Lower lobe of right lung (tissue), 2 donors: Measurements from ENCODE around the gene TLCD3B. TPM values are rescaled to one million over a fixed set of nuclear protein-coding genes. Genes with fewer than 3 reads are reported as not detected.

Experiments
- ATAC-seq, 2 donors: fragments of 200-7000 bp; cut with Tn5 transposase; one replicate each; pipeline ENCODE4 v1.9.1; 2020 to 2022; ENCODE audit warnings: mild to moderate bottlenecking in 2 of 2, moderate library complexity in 2 of 2
- DNase-seq: peaks from one replicate; pipeline ENCODE4 v3.0.0-alpha.2; 2020
- H3K27ac ChIP-seq: fragments of 200-600 bp; one replicate; pipeline ENCODE4 v1.8.0; 2022
- H3K27me3 ChIP-seq: fragments of 200-600 bp; one replicate; pipeline ENCODE4 v1.8.0; 2022; ENCODE audit warnings: low read depth
- H3K36me3 ChIP-seq: fragments of 200-600 bp; one replicate; pipeline ENCODE4 v1.8.0; 2022; ENCODE audit warnings: mild to moderate bottlenecking
- H3K4me1 ChIP-seq: fragments of 200-600 bp; one replicate; pipeline ENCODE4 v1.8.0; 2022
- H3K4me3 ChIP-seq: fragments of 200-600 bp; one replicate; pipeline ENCODE4 v1.8.0; 2022; ENCODE audit warnings: mild to moderate bottlenecking
- H3K9me3 ChIP-seq: fragments of 200-600 bp; one replicate; pipeline ENCODE4 v1.8.0; 2022
- CTCF ChIP-seq: fragments of 200-600 bp; IDR thresholded peaks from one replicate; pipeline ENCODE4 v1.8.0; 2022; ENCODE audit warnings: antibody characterized with exemption, mild to moderate bottlenecking
- intact Hi-C: fragments of 100-400 bp; cut with DNase I; formaldehyde crosslinking; loops from one replicate; pipeline ENCODE4 v1.11.0; 2022
- total RNA-seq: library from RNA; stranded (reverse); fragmentation: NEBNext Ultra II Directional; extraction: Animal tissue kit (Norgen Biotek cat#: 25700); gene quantifications from one replicate; pipeline ENCODE4 v1.2.1, GENCODE V29; 2021
- donor health status: DM: no; HTN: yes; CAD: no; lungs with severe emphysema.

Gene TLCD3B
- total RNA-seq, 1 donor from 2014 or later, result not detected

- Histone ChIP-seq H3K27ac (no peak overlapping the region), H3K4me3 (no peak overlapping the region), H3K4me1 (peaks cover 9% of the 10 kb centered on the region), H3K27me3 (peaks cover 60% of the 10 kb centered on the region), H3K9me3 (no peaks in the 10 kb centered on the region), H3K36me3 (no peaks in the 10 kb centered on the region)
- ATAC-seq (peak; percentile 49 to 50), DNase-seq (no peak)
- TF ChIP-seq CTCF, result peak; percentile 67
- intact Hi-C loops, result no loop called here
Measured at GRCh38 chr16:30032083-30032819, 1.2 kb upstream of the TLCD3B start.

- peaks cover 68% of the 10 kb centered on the region for H3K27me3 ChIP-seq
- no peak for TF ChIP-seq CTCF
- intact Hi-C loops, result no loop called here
Measured at GRCh38 chr16:30031477-30031918, 427 bp upstream of the TLCD3B start.

GRCh38 chr16:30030011-30030685, 923 bp downstream of the TLCD3B start:
- H3K27ac ChIP-seq, result no peak overlapping the region
- H3K4me1 ChIP-seq, result peaks cover 9% of the 10 kb centered on the region
- no peak overlapping the region for H3K4me3 ChIP-seq
- TF ChIP-seq CTCF, result no peak
- peaks cover 76% of the 10 kb centered on the region for H3K27me3 ChIP-seq
- DNase-seq (no peak), ATAC-seq (no peak)
- intact Hi-C loops, result no loop called here
- no peaks in the 10 kb centered on the region for H3K36me3 ChIP-seq
- no peaks in the 10 kb centered on the region for H3K9me3 ChIP-seq

More at GRCh38 chr16:30031477-30031918, 427 bp upstream of the TLCD3B start:
- DNase-seq (no peak), ATAC-seq (no peak)
- Histone ChIP-seq H3K9me3 (no peaks in the 10 kb centered on the region), H3K4me1 (peaks cover 9% of the 10 kb centered on the region), H3K27ac (no peak overlapping the region), H3K36me3 (no peaks in the 10 kb centered on the region), H3K4me3 (no peak overlapping the region)

- no peak overlapping the region for H3K27ac ChIP-seq
- H3K36me3 ChIP-seq, result no peaks in the 10 kb centered on the region
- peaks cover 9% of the 10 kb centered on the region for H3K4me1 ChIP-seq
- peak; percentile 5 to 33 for ATAC-seq
- intact Hi-C loops, result no loop called here
- no peak overlapping the region for H3K4me3 ChIP-seq
- no peak for TF ChIP-seq CTCF
- peaks cover 72% of the 10 kb centered on the region for H3K27me3 ChIP-seq
- DNase-seq, result no peak
- H3K9me3 ChIP-seq, result no peaks in the 10 kb centered on the region
Measured at GRCh38 chr16:30028438-30029076, 2.5 kb downstream of the TLCD3B start.

- no peak overlapping the region for H3K4me3 ChIP-seq
- peaks cover 9% of the 10 kb centered on the region for H3K4me1 ChIP-seq
- peaks cover 64% of the 10 kb centered on the region for H3K27me3 ChIP-seq
- no peak for TF ChIP-seq CTCF
- no peak for DNase-seq
- no peaks in the 10 kb centered on the region for H3K9me3 ChIP-seq
- ATAC-seq, result no peak
- intact Hi-C loops, result no loop called here
- no peaks in the 10 kb centered on the region for H3K36me3 ChIP-seq
- H3K27ac ChIP-seq, result no peak overlapping the region
Measured at GRCh38 chr16:30027588-30028437, 3.3 kb downstream of the TLCD3B start.
